GM21528 (cell line): Measurements from ENCODE around the gene BNIP2.
"Not testable (repeated sequence)": the region's sequence is repeated elsewhere in the genome, so short reads cannot be mapped to it uniquely, and the experiment has no call there.

ENCODE experiments used
- ATAC-seq: cut with Tn5 transposase; IDR thresholded peaks from one replicate; pipeline ENCODE4 v1.9.1; 2021; ENCODE audit warnings: mild to moderate bottlenecking, moderate library complexity; ENCODE audit not compliant: unreplicated experiment, low FRiP score

BNIP2 gene

GRCh38 chr15:59688782-59689625, at the start of gene BNIP2:
TSS of gene BNIP2 (minus strand) at chr15:59689320. CDS start at chr15:59682457, 6,863 bp downstream.
- peak; percentile 87 for ATAC-seq

- no peak for ATAC-seq
Observed at GRCh38 chr15:59738676-59739075, 49.6 kb upstream of the BNIP2 start.

GRCh38 chr15:59736181-59736580, 47.1 kb upstream of the BNIP2 start:
- no peak for ATAC-seq

- no peak for ATAC-seq
Observed at GRCh38 chr15:59725151-59725486, 36.0 kb upstream of the BNIP2 start.

- ATAC-seq = no peak
Observed at GRCh38 chr15:59723687-59724346, 34.7 kb upstream of the BNIP2 start.

- ATAC-seq = no peak
Observed at GRCh38 chr15:59722476-59722875, 33.4 kb upstream of the BNIP2 start.

GRCh38 chr15:59722037-59722436, 32.9 kb upstream of the BNIP2 start:
- no peak for ATAC-seq

GRCh38 chr15:59721411-59721810, 32.3 kb upstream of the BNIP2 start:
- no peak for ATAC-seq

GRCh38 chr15:59713177-59713576, 24.1 kb upstream of the BNIP2 start:
- no peak for ATAC-seq

GRCh38 chr15:59711451-59712243, 22.5 kb upstream of the BNIP2 start:
- no peak for ATAC-seq

- ATAC-seq = no peak
Observed at GRCh38 chr15:59707619-59708018, 18.5 kb upstream of the BNIP2 start.

- ATAC-seq = no peak
Observed at GRCh38 chr15:59703979-59704796, 15.1 kb upstream of the BNIP2 start.

- no peak for ATAC-seq
Observed at GRCh38 chr15:59702351-59702750, 13.2 kb upstream of the BNIP2 start.

GRCh38 chr15:59701880-59702279, 12.8 kb upstream of the BNIP2 start:
- no peak for ATAC-seq

GRCh38 chr15:59699810-59700431, 10.8 kb upstream of the BNIP2 start:
- ATAC-seq = no peak

- ATAC-seq = not testable (repeated sequence)
Observed at GRCh38 chr15:59698065-59698464, 8.9 kb upstream of the BNIP2 start.

GRCh38 chr15:59696332-59696731, 7.2 kb upstream of the BNIP2 start:
- no peak for ATAC-seq

GRCh38 chr15:59694779-59695178, 5.7 kb upstream of the BNIP2 start:
- no peak for ATAC-seq

GRCh38 chr15:59691194-59691805, 2.2 kb upstream of the BNIP2 start:
- ATAC-seq = no peak
